Adrenal gland (tissue), 5 donors: ENCODE results near the gene SRRM2.

ENCODE experiments used
- CTCF ChIP-seq, 6 experiments: fragments of 450-650 bp in 4 of 6; fragments of 200-600 bp in 2 of 6; sonication (generic) in 1 of 6; IDR thresholded peaks; 1 replicate in 5 of 6; 2 replicates in 1 of 6; pipeline versions ENCODE4 v1.5.1 to v1.8.0; 2016 to 2021; ENCODE audit warnings: antibody characterized with exemption in 6 of 6, mild to moderate bottlenecking in 2 of 6, moderate library complexity in 1 of 6
- POLR2A ChIP-seq, 2 donors: fragments of 450-650 bp; IDR thresholded peaks; one replicate each; pipeline ENCODE4 v1.6.1; 2017; ENCODE audit warnings: antibody characterized with exemption in 2 of 2, mild to moderate bottlenecking in 2 of 2, moderate library complexity in 1 of 2
- donor health status: DM: no; HTN: no; CAD: no.

GRCh38 chr16:2765462-2766404 lies 13.3 kb downstream of the SRRM2 start:
- TF ChIP-seq POLR2A (IDR thresholded peaks at IDR 0.05) (no peak), CTCF (IDR thresholded peaks at IDR 0.05) (no peak)
